ENCODE data around the gene ABCG5. TPM values are rescaled to one million over a fixed set of nuclear protein-coding genes. Genes with fewer than 3 reads are reported as not detected.
A peak's percentile ranks its signal among the peaks of the same experiment; 100 is the strongest.

ABCG5 gene
- total RNA-seq, 1 donor: not detected

- no peak for DNase-seq (ENCODE audit: low read depth)
- no peak for TF ChIP-seq CTCF (IDR thresholded peaks at IDR 0.05; ENCODE audit: insufficient read depth, low read length)
- no peak overlapping the region for H3K4me3 ChIP-seq (ENCODE audit: low read depth, low read length)
These were observed 50.7 kb downstream of the ABCG5 start for GRCh38 chr2:43787895-43788294.

GRCh38 chr2:43778233-43778632 lies 60.4 kb downstream of the ABCG5 start:
- H3K4me3 ChIP-seq (ENCODE audit: low read depth, low read length): no peak overlapping the region
- DNase-seq (ENCODE audit: low read depth): no peak
- TF ChIP-seq CTCF (IDR thresholded peaks at IDR 0.05; ENCODE audit: insufficient read depth, low read length): no peak

GRCh38 chr2:43777306-43777926 lies 61.2 kb downstream of the ABCG5 start:
- TF ChIP-seq CTCF (IDR thresholded peaks at IDR 0.05; ENCODE audit: insufficient read depth, low read length): no peak
- H3K4me3 ChIP-seq (ENCODE audit: low read depth, low read length): no peak overlapping the region
- no peak for DNase-seq (ENCODE audit: low read depth)

- no peak overlapping the region for H3K4me3 ChIP-seq (ENCODE audit: low read depth, low read length)
- no peak for DNase-seq (ENCODE audit: low read depth)
- no peak for TF ChIP-seq CTCF (IDR thresholded peaks at IDR 0.05; ENCODE audit: insufficient read depth, low read length)
These were observed 62.3 kb downstream of the ABCG5 start for GRCh38 chr2:43776324-43776723.

DNA sequence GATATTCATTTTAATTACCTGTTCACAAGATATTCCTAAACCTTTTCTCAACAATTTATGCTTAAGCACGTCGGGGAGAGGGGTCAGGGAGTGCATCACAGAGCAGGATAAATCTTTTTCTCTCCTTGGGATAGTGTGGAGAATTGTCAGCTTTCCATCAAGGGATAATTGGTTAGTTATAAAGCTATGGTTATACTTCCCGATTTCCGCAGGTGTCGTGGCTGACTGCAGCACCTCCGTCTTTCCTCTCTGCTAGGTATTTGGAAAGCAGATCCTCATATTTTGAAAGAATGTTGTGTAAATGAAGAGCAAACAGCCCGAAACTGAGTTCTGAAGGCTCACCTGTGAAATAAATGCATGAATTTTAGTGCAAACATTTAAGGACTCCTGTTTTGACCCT lies 64.0 kb downstream of the ABCG5 start:
- DNase-seq (ENCODE audit: low read depth): no peak
- no peak for TF ChIP-seq CTCF (IDR thresholded peaks at IDR 0.05; ENCODE audit: insufficient read depth, low read length)
- peak overlapping the region; percentile 93 for H3K4me3 ChIP-seq (ENCODE audit: low read depth, low read length)

DNA sequence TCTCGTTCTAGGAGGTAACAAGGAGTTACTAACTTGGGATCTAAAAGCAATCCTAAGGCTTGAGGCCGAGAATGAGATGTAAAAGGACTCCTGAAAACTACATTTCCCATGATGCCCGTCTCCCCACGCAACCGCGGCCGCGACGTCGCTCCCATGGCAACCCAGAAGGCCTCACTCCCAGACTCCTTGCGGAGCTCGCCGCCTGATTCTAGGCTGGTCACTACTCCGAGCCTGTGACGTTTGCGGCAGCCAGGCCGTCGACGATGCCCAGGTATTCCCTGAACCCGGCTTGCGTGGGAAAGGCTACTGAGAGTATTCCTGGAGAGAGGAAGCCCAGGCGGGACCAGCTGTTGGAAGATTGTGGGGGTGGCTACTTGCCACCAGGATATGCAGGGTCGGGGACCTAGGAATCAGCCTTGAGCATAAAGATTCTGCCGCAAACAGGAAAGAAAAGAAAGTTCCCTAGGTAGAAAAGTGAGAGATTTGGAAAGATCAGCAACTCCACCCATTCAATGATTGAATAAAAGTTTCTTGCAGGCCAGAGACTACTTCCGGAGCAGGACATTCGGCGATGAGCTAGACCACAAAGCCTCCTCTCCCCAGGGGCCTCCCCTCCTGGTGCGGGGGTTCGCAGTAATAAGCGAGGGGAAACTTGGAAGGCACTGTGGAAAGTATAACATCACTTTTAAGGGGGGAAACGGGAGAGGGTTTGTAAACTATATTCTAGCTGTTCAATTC lies 64.6 kb downstream of the ABCG5 start, which contains the start of gene DYNC2LI1:
Gene DYNC2LI1, plus strand, starts transcription at position 164 of the 738 bp plus-strand sequence. Its CDS starts 100 bp downstream, at position 264.
- DNase-seq (ENCODE audit: low read depth): peak; percentile 88
- TF ChIP-seq CTCF (IDR thresholded peaks at IDR 0.05; ENCODE audit: insufficient read depth, low read length): no peak
- peak within 1 kb of the TSS; percentile 93 for H3K4me3 ChIP-seq (ENCODE audit: low read depth, low read length)

All from fibroblast of the aortic adventitia (primary cell).